Measurements from ENCODE around the gene ZBTB7C. TPM values are rescaled to one million over a fixed set of nuclear protein-coding genes. Genes with fewer than 3 reads are reported as not detected.

ZBTB7C gene
- total RNA-seq, 1 donor from 2014 or later: 7.4 TPM

DNA sequence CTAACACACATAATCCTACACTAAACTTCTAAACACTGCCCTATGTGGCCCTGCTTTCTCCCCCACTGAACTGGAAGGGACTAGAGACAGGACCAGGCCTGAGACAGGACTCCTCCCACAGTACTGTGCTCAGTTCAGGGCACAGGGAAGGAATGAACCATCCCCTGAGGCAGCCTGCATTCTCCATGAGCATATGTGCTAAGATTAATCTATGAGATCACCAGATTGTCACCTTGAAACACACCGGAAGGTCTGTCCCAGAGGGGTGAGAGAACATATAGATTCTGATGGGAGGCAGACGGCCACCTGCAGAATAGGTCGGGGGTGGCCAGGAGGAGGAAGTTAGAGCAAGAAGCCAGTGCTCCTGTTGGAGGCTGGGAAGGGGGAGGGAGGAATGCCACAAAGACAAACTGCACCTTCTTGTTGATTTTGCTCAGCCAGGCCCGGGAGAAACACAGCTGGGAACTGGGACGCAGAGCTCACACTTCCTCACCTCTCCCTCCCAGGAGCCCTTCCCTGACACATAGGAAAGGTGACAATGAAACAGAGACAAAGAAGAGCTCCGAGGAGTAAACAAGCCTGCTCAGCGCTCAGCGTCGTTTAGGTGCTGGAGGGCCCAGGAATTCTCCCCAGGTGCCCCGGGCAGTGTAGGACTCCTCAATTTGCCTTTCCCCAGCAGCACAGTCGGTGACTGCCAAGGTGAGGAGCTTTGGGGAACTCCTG is 52.1 kb downstream of the ZBTB7C start:
- no peaks in the 10 kb centered on the region for H3K36me3 Mint-ChIP-seq
- H3K4me3 Mint-ChIP-seq: no peak overlapping the region
- no peaks in the 10 kb centered on the region for H3K27me3 Mint-ChIP-seq (ENCODE audit: low read depth)
- H3K4me1 Mint-ChIP-seq: peaks cover 36% of the 10 kb centered on the region
- TF ChIP-seq, protein P1, sequence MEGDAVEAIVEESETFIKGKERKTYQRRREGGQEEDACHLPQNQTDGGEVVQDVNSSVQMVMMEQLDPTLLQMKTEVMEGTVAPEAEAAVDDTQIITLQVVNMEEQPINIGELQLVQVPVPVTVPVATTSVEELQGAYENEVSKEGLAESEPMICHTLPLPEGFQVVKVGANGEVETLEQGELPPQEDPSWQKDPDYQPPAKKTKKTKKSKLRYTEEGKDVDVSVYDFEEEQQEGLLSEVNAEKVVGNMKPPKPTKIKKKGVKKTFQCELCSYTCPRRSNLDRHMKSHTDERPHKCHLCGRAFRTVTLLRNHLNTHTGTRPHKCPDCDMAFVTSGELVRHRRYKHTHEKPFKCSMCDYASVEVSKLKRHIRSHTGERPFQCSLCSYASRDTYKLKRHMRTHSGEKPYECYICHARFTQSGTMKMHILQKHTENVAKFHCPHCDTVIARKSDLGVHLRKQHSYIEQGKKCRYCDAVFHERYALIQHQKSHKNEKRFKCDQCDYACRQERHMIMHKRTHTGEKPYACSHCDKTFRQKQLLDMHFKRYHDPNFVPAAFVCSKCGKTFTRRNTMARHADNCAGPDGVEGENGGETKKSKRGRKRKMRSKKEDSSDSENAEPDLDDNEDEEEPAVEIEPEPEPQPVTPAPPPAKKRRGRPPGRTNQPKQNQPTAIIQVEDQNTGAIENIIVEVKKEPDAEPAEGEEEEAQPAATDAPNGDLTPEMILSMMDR (IDR thresholded peaks at IDR 0.05; ENCODE audit: unreplicated experiment): no peak
- no peak for DNase-seq (ENCODE audit: low spot score in 2 of 2, unreplicated experiment in 2 of 2)
- no peaks in the 10 kb centered on the region for H3K9me3 Mint-ChIP-seq
- H3K27ac Mint-ChIP-seq: peak overlapping the region; percentile 78

DNA sequence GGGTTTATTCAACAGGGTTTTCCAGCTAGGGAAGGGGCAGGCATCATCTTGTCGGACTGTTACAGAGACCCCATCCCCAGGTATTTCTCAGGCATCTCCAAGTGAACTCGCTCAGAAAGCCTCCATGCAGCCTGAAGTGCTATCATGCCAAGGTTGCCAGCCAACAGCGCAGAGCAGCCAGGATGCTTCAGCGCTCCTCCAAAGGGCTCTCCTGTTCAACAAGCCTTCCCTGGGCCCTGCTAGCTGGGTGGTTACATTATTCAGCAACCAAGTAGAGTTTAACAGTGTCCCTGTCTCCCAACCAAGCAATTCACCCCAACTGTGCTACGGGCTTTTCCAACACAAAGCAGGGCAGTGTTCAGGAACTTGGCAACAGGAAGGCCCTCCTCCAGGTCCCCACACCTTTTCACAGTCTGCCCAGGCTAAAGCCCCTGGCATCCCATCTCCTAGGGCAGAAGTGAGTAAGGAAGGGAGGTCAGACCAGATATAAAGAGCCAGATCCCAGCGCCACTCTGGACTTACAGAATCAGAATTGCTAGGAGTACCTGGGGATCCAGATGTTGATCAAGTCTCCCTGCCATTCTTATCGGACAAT is 52.9 kb downstream of the ZBTB7C start:
- peaks cover 40% of the 10 kb centered on the region for H3K4me1 Mint-ChIP-seq
- H3K27ac Mint-ChIP-seq: peak overlapping the region; percentile 78
- no peaks in the 10 kb centered on the region for H3K36me3 Mint-ChIP-seq
- no peak for DNase-seq (ENCODE audit: low spot score in 2 of 2, unreplicated experiment in 2 of 2)
- TF ChIP-seq, protein P1 (IDR thresholded peaks at IDR 0.05; ENCODE audit: unreplicated experiment): no peak
- no peaks in the 10 kb centered on the region for H3K9me3 Mint-ChIP-seq
- H3K4me3 Mint-ChIP-seq: no peak overlapping the region
- H3K27me3 Mint-ChIP-seq (ENCODE audit: low read depth): no peaks in the 10 kb centered on the region

DNA sequence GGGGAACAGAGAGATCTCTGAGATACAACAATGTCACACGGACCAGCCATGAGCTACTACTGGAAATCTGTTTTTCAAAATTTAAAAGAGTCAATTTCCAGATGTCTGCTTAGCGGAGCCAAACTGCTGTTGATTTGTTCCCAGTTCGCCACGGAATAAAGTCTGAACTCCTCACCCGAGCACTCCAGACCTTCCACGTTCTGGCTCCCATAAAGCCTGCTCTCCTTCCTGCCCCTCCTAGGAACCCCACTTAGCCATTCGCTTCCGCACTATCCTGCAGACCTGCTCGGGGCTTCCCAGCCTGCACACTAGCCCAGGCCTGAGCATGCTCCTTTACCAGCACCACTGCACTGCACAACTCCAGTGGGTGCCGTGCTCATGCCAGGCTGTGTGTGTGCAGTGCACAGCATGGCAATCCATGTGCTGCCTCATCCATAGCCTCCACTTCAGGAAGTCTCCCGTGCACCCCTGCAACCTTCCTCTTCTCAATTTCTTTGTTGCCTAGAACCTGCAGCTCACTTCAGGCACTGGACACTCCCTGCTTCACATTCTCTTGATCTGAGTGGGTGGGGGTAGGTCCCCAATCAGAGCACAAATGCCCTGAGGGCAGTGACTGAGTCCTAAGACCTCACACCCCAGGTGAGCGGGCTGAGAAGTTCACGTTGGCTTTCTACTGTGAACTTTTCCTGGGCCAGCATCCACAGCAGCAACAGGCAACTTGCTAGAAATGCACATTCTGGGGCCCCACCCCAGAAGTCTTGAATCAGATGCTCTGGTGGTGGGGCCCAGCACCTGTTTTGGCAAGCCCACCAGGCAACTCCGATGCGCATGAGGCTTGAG is 53.7 kb downstream of the ZBTB7C start:
- DNase-seq (ENCODE audit: low spot score in 2 of 2, unreplicated experiment in 2 of 2): no peak

DNA sequence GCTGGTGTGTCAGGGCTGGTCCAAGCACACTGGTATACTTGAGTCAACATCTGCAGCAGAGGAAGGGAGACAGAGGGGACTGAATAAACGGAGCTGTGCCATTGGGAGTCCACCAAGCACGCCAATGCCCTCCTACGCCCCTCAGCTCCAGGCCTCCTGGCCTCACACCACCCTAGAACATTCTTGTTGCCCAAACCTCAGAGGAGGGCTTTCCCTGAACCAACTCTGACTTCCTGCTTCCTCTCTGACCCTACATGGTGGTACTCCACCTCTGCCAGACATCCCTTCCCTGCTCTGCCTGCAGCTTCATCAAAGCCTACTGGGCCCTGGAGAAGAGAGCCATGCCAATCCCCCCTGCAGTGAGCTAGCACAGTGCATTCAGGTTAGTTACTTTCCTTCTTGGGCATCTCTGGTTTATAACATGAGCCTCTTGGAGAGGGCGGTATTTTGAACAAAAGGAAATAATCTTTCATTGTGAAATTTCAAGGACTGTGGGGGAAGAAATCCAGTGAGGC is 54.4 kb downstream of the ZBTB7C start:
- TF ChIP-seq, protein P1 (IDR thresholded peaks at IDR 0.05; ENCODE audit: unreplicated experiment): no peak
- Mint-ChIP-seq H3K27me3 (ENCODE audit: low read depth) (peaks cover 1% of the 10 kb centered on the region), H3K9me3 (no peaks in the 10 kb centered on the region), H3K4me3 (no peak overlapping the region), H3K4me1 (peaks cover 36% of the 10 kb centered on the region), H3K27ac (no peak overlapping the region), H3K36me3 (no peaks in the 10 kb centered on the region)
- DNase-seq (ENCODE audit: low spot score in 2 of 2, unreplicated experiment in 2 of 2): no peak

More for the DNA sequence above, 53.7 kb downstream of the ZBTB7C start:
- Mint-ChIP-seq H3K9me3 (no peaks in the 10 kb centered on the region), H3K4me3 (no peak overlapping the region), H3K27ac (no peak overlapping the region), H3K27me3 (ENCODE audit: low read depth) (no peaks in the 10 kb centered on the region), H3K4me1 (peaks cover 42% of the 10 kb centered on the region), H3K36me3 (no peaks in the 10 kb centered on the region)
- TF ChIP-seq, protein P1 (IDR thresholded peaks at IDR 0.05; ENCODE audit: unreplicated experiment): no peak

DNA sequence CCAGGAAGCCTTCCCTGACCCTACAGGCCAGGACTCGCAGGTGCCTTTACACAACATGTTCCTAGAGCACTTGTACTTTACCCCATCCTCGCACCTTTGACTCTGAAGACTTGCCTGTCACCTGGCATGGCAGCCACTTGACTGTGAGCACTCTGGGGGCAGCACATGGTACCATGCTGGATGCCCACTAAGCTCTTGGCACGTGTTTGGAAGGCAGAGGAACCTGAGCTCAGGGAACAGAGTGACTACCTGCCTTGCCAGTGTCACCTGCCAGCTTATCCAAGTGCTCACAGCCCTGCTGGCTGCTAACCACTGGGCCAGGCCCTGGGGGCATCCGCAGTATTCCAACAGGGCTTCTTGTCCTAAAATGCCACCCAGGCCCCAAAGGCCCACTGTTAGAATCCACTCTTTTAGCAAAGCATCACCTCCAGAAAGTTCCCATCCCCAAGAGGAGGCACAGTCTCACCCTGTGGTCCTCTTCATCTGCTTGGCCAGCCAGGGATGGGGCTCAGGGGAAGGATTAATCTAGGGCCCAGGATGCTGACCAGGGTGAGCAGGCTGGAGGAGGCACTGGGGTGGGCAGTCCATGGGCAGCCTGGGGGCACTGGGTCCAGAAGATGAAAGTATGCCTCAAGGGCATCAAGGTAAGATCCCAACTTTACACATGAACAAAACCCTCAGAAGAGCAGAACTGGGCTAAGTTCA is 57.0 kb downstream of the ZBTB7C start:
- TF ChIP-seq, protein P1 (IDR thresholded peaks at IDR 0.05; ENCODE audit: unreplicated experiment): no peak
- no peaks in the 10 kb centered on the region for H3K9me3 Mint-ChIP-seq
- no peak overlapping the region for H3K4me3 Mint-ChIP-seq
- no peak for DNase-seq (ENCODE audit: low spot score in 2 of 2, unreplicated experiment in 2 of 2)
- peaks cover 31% of the 10 kb centered on the region for H3K4me1 Mint-ChIP-seq
- no peaks in the 10 kb centered on the region for H3K36me3 Mint-ChIP-seq
- no peak overlapping the region for H3K27ac Mint-ChIP-seq
- H3K27me3 Mint-ChIP-seq (ENCODE audit: low read depth): peaks cover 4% of the 10 kb centered on the region

Data from mesothelial cell of epicardium (in vitro differentiated cells).